ENCODE data around the gene ASAP3.

ASAP3 gene

GRCh38 chr1:23530087-23530746 is 46.2 kb upstream of the ASAP3 start (continued):
- TF ChIP-seq ZNF24 (tag by site-specific recombination; IDR thresholded peaks at IDR 0.05), result peak; percentile 78
- no peak for TF ChIP-seq KLF16 (tag by site-specific recombination; IDR thresholded peaks at IDR 0.05)
- TF ChIP-seq RBAK (tag by site-specific recombination; IDR thresholded peaks at IDR 0.05), result no peak
- no peak; the same call in 1 of the 2 replicates for TF ChIP-seq ZNF324 (tag by site-specific recombination; IDR thresholded peaks at IDR 0.05)
- peak; percentile 10; the same call in 1 of the 2 replicates for TF ChIP-seq TRIM28 (IDR thresholded peaks at IDR 0.05; ENCODE audit: borderline replicate concordance, low read length)
- no peak for TF ChIP-seq ZEB2 (tag by site-specific recombination; IDR thresholded peaks at IDR 0.05)
- no peak for TF ChIP-seq ZNF292 (tag by site-specific recombination; IDR thresholded peaks at IDR 0.05; ENCODE audit: borderline replicate concordance, low read depth)
- TF ChIP-seq KLF7 (tag by site-specific recombination; IDR thresholded peaks at IDR 0.05; ENCODE audit: borderline replicate concordance), result no peak
- no peak for TF ChIP-seq ZNF394 (tag by site-specific recombination; IDR thresholded peaks at IDR 0.05; ENCODE audit: borderline replicate concordance)
- no peak for TF ChIP-seq ZNF791 (tag by site-specific recombination; IDR thresholded peaks at IDR 0.05)
- TF ChIP-seq ZNF221 (tag by site-specific recombination; IDR thresholded peaks at IDR 0.05; ENCODE audit: borderline replicate concordance), result no peak
- no peak for TF ChIP-seq YY1 (tag by site-specific recombination; IDR thresholded peaks at IDR 0.05)
- TF ChIP-seq ZNF302 (tag by site-specific recombination; IDR thresholded peaks at IDR 0.05; ENCODE audit: low read depth), result no peak

- ChIA-PET CTCF (interaction anchor here (0.6 to 4.5 kb wide), 8 partner anchors 10 to 136 kb away, joined by 3 to 36 read pairs (median 6); no protein-coding TSS in a partner anchor), POLR2A (interaction anchor here (0.6 to 3.6 kb wide), 14 partner anchors 9 to 185 kb away, joined by 3 to 22 read pairs (median 6); partner anchors contain the start of genes ASAP3, HNRNPR, ID3 and RPL11)
- H3K4me1 ChIP-seq (ENCODE audit: control insufficient read depth, insufficient read depth, low read length), result peaks cover 11% of the 10 kb centered on the region
- H3K4me3 ChIP-seq (ENCODE audit: low read depth, low read length), result peak overlapping the region; percentile 69
- peaks cover 0 to 21% of the 10 kb centered on the region in 2 experiments; a peak in 1 of 3 replicates for H3K36me3 ChIP-seq (ENCODE audit: control insufficient read depth in 2 of 2, insufficient read depth in 1 of 2, low read length in 2 of 2)
- H3K9me3 ChIP-seq (ENCODE audit: control insufficient read depth, insufficient read depth, low read depth, low read length), result no peaks in the 10 kb centered on the region
- peak overlapping the region; percentile 4; the same call in 1 of the 2 replicates for H3K27ac ChIP-seq (ENCODE audit: extremely low read depth, low read depth, low read length)
- TF ChIP-seq ZBTB1 (tag by site-specific recombination; IDR thresholded peaks at IDR 0.05) (no peak), ZNF184 (tag by site-specific recombination; IDR thresholded peaks at IDR 0.05) (no peak), PRDM4 (tag by site-specific recombination; IDR thresholded peaks at IDR 0.05) (no peak), HIC1 (tag by site-specific recombination; IDR thresholded peaks at IDR 0.05) (peak; percentile 14; the same call in 1 of the 2 replicates), ZNF266 (tag by site-specific recombination; IDR thresholded peaks at IDR 0.05; ENCODE audit: low read depth) (no peak), ZNF341 (tag by site-specific recombination; IDR thresholded peaks at IDR 0.05; ENCODE audit: low read depth) (peak; percentile 85), ZSCAN16 (tag by site-specific recombination; IDR thresholded peaks at IDR 0.05) (no peak), ZNF645 (tag by site-specific recombination; IDR thresholded peaks at IDR 0.05) (no peak), ZNF555 (tag by site-specific recombination; conservative IDR thresholded peaks at IDR 0.05) (no peak)
- TF ChIP-seq, protein P1, sequence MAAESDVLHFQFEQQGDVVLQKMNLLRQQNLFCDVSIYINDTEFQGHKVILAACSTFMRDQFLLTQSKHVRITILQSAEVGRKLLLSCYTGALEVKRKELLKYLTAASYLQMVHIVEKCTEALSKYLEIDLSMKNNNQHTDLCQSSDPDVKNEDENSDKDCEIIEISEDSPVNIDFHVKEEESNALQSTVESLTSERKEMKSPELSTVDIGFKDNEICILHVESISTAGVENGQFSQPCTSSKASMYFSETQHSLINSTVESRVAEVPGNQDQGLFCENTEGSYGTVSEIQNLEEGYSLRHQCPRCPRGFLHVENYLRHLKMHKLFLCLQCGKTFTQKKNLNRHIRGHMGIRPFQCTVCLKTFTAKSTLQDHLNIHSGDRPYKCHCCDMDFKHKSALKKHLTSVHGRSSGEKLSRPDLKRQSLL (tag by site-specific recombination; IDR thresholded peaks at IDR 0.05), result no peak
- TF ChIP-seq, protein P2, sequence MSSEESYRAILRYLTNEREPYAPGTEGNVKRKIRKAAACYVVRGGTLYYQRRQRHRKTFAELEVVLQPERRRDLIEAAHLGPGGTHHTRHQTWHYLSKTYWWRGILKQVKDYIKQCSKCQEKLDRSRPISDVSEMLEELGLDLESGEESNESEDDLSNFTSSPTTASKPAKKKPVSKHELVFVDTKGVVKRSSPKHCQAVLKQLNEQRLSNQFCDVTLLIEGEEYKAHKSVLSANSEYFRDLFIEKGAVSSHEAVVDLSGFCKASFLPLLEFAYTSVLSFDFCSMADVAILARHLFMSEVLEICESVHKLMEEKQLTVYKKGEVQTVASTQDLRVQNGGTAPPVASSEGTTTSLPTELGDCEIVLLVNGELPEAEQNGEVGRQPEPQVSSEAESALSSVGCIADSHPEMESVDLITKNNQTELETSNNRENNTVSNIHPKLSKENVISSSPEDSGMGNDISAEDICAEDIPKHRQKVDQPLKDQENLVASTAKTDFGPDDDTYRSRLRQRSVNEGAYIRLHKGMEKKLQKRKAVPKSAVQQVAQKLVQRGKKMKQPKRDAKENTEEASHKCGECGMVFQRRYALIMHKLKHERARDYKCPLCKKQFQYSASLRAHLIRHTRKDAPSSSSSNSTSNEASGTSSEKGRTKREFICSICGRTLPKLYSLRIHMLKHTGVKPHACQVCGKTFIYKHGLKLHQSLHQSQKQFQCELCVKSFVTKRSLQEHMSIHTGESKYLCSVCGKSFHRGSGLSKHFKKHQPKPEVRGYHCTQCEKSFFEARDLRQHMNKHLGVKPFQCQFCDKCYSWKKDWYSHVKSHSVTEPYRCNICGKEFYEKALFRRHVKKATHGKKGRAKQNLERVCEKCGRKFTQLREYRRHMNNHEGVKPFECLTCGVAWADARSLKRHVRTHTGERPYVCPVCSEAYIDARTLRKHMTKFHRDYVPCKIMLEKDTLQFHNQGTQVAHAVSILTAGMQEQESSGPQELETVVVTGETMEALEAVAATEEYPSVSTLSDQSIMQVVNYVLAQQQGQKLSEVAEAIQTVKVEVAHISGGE (tag by site-specific recombination; conservative IDR thresholded peaks at IDR 0.05; ENCODE audit: low read depth), result no peak
Measured at GRCh38 chr1:23529146-23530086, 45.4 kb upstream of the ASAP3 start.
